ENCODE data around the gene EFL1.
"Not testable (repeated sequence)": the region's sequence is repeated elsewhere in the genome, so short reads cannot be mapped to it uniquely, and the experiment has no call there.

Gene EFL1

DNA sequence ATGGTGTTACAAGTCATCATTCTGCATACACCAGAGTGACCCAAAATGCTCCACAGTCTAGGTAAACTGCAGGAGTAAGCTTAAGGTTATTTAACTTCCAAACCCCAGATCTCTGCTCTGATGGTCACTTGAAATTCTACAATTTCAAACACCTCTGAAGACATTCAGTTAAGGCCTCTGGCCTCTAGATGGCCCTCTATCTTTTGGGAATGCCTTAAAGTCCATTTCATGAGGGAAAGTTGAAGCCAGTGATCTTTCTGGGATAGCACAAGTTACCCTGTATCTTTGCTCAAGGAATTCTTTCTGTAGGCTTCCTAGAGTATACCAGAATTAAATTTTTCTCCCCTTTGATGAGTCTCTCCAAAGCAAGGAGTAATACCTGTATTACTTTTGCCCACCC, 18.7 kb upstream of the EFL1 start:
- not testable (repeated sequence) for DNase-seq (ENCODE audit: low read depth in 2 of 2)

DNA sequence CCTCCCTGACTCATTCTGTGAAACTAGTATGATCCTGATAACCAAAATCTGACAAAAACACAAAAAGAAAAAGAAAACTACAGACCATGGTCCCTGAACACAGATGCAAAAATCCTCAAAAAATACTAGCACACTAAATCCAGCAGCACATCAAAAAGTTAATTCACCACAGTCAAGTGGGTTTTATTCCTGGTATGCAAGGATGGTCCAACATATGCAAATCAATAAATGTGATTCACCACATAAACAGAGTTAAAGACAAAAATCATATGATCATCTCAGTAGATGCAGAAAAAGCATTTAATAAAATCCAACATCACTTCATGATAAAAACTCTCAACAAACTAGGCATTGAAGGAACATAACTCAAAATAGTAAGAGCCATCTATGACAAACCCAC, 12.9 kb upstream of the EFL1 start:
- DNase-seq (ENCODE audit: low read depth in 2 of 2), result no peak

DNA sequence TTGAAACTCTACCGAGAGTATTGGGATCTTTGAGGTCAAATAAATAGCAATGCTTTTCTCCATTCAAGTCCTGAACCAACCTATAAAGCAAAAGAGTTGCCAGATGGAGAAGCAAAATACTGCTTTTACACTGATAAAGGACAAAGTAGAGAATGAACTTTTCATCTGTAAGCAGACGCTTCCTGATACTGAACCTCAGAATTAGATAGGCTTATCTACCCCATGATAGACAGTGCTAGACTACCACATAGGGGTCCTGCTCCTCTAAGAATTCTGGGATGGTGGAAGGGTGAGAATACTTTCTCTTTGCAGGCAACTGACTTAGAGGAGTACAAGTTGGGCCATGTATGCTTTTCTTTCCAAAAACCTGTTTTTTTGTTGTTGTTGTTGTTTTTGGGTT, 9.6 kb upstream of the EFL1 start:
- DNase-seq (ENCODE audit: low read depth in 2 of 2), result no peak

DNA sequence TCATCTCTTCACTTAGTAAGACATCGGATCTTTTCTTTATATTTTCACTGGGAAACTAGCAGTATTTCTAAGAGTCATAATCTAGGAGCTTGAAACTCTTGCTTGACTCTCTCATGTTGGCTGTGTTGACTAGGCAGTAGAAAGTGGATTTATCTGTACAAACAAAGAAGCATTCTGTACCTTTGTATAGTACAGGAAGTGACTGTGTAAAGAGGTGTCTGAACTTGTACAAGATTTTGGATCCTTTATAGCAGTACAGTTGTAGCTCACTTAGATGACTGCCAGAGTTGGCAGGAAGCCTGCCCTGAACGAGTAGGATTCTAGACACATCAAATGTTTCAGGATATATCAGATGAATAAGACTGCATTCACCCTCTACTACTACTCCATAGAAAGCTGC, 5.9 kb upstream of the EFL1 start:
- DNase-seq (ENCODE audit: low read depth in 2 of 2), result not testable (repeated sequence)

DNA sequence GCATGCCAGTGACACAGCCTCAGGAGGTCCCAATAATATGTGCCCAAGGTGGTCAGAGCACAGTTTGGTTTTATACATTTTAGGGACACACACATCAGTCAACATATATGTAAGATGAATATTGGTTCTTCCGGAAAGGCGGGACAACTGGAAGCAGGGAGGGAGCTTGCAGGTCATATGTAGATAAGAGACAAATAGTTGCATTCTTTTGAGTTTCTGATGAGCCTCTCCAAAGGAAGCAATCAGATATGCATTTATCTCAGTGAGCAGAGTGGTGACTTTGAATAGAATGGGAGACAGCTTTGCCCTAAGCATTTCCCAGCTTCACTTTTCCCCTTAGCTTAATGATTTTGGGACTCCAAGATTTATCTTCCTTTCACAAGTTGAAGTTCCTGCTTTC, 4.6 kb upstream of the EFL1 start:
- DNase-seq (ENCODE audit: low read depth in 2 of 2), result not testable (repeated sequence)

DNA sequence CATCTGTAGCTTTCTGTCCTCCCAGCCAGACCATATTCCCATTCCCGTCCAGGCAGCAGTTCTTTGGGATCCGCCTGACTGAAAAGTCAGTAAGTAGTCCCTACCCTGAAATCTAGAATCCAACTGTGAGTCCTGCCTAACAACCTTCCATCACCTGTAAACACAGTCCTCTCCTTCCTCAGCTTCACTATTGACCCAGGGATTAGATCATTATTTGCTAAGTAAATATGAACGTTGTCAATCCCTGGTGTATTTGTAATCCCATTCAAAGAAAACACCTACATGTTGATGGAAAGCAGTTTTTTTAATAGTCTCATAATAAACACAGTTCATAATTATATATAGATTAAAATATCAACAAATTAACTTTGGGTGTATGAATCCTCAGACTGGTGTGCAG, 816 bp upstream of the EFL1 start:
- no peak for DNase-seq (ENCODE audit: low read depth in 2 of 2)

DNA sequence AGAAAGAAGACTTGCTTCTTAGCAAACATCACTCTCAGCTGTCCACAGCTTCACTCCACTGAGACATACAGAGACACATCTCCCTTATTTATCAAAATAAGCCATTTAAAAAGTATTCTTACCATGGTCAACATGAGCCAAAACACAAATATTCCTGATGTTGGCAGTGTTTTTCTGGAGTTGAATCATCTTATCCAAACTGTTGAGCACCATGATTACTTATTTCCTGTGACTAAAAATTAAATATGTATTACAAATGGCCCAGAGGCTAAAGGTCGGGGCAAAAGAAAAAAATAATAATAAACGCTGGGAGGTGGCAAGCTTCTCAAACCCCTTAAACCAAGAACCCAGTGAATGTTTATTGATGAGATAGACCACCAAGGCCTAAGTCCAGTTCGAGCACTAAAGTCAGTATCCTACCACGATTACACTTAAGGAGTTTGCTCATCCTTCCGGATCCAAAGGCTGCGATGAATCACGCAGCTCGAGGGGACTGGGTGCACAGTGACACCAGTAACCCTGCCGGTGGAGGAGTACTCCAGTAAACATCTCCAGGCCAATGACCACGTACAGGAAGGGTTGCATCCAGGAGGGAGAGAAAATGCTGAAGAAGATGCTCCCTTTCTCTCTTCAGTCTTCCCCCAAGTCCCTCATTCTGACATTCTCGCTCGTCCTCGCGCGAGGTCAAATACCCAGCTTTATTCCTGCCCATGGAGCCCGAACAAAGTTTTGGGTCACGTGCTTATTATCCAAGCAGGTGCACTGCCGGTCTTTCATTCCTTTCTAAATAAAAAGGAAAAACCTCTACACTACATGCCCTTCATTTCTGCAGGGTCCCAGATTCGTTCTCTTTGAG, 740 bp downstream of the EFL1 start:
- DNase-seq (ENCODE audit: low read depth in 2 of 2), result not testable (repeated sequence)

DNA sequence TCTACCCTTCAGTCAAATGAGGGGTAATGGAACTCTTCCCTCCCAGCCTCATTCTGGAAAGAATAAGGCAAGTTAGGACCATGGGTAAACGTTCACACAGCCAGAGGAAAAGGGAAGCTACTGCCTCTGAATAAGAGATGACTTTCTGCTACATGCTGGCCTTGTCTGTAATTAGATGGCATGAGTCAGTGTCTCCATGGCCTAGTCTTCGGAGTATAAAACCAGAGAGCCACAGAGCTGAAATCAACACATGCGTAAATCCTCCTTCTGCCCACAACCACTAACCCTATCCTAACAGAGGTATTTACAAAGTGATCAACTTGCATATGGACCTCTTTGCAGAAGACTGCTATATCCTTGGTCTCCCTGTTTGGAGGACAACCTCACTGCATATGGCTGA, 14.3 kb downstream of the EFL1 start:
- DNase-seq (ENCODE audit: low read depth in 2 of 2), result not testable (repeated sequence)

DNA sequence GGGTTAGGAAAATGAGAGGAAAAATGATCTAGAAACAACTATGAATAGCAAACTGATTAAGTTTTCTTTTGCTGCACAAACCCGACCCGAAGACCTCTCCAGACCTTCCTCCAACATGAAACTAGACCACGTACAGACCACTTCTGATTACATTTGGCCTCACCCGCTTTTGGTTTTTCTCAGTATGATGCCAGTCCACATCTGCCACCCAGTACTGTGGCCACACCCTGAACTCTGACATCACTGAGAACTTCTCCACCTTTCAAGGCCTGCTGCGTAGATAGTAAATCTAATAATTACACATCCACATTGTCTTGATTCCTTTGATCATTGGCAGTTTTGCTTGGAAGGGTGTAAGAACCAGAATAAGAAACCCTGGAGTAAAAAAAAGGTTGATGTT, 16.6 kb downstream of the EFL1 start:
- DNase-seq (ENCODE audit: low read depth in 2 of 2), result not testable (repeated sequence)

DNA sequence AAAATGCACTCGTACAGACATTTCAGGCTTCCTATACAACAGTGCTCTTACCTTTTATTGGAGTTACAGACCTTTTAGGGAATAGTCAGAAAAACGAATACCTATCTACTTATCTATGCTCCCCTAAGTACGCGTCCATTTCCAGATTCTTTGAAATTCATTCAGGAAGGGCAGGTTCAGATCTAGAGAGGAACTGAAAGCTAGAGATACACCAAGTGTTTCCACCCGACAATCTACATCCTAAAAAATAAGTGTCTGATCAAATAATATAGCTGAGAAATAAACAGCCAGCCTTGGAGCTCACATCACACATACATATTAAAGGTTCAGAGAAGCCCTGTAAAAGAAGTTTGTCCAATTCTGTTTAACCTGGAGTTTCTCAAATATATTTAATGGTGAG, 18.9 kb downstream of the EFL1 start:
- DNase-seq (ENCODE audit: low read depth in 2 of 2), result not testable (repeated sequence)

DNA sequence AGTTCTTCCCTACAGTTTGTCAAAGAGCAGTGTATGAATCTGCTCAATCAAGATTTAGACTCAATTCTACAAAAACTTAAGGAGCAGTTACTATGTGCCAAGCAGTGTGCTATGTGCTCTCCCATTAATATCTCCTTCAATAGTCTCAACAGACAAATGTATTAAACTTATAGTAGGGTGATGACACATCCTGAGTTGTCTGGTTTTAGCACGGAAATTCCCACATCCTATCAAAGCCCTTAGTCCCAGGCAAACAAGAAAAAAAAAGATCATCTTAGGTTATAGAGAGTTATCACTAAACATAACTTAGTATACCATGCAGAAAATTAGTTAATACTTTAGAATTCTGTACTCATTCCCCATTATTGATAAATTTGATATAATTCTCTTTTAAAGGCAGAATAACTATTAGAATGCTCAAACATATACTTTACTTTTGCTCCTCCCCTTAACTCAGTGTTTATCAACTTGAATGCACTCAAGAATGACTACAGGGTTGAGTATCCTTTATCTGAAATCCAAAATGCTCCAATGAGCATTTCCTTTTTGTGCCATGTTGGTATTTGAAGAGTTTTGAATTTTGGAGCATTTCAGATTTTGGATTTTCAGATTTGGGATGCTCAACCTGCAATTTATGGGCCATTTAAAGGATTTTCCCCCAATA, 20.6 kb downstream of the EFL1 start:
- not testable (repeated sequence) for DNase-seq (ENCODE audit: low read depth in 2 of 2)

DNA sequence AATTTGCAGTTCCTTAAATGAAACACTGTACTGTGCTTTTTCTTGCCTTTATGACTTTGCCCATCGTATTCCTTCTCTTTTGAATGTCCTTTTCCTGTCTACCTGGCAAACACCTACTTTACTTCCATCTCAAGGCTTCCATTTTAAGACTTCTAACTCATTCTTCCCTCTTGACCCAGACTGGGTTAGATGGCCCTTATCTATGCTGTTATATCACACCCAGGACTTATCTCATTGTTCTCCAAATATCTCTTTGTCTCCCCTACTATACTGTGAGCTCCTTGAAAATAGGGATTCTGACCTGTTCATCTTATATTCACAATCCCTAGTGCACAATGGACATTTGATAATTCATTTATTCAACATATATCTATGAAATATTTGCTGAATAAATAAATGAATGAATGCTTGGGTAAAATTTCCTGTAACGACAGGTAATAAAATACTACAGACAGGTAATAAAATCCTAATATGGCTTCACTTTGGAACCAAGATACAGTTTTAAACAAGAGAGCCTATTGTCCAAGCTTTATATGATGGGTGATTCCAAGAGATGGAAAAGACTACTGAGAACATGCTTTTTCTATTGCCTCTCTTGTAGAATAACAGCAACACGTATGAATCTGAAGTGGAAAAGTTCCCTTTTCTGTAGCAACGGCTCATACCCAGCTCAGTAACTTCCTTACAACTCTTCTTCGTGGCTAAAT, 22.7 kb downstream of the EFL1 start:
- DNase-seq (ENCODE audit: low read depth in 2 of 2), result no peak

DNA sequence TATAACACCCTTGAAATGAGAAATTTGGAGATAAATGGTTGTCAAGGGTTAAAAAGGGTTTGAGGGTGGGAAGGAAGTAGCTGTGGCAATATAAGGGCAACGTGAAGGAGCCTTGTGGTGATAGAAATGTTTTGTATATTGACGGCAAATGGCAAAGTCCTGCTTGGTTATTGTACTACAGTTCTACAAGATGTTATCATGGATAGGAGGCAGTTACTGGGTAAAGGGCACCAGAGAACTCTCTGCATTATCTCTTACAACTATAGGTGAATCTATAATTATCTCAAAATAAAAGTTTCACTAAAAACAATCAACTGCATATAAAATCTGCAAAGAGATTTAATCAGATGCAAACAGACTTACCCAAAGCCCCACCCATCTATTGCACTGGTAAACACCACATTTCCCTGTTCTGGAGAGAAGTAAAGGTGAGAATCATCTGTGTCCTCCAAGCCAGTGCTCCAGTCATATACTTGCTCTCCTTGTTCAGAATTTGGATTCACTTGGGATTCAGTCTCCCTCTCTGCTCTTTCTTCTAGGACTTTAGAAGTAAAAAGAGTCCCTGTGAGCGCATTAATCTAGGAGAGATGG, 24.5 kb downstream of the EFL1 start:
- DNase-seq (ENCODE audit: low read depth in 2 of 2), result not testable (repeated sequence)

DNA sequence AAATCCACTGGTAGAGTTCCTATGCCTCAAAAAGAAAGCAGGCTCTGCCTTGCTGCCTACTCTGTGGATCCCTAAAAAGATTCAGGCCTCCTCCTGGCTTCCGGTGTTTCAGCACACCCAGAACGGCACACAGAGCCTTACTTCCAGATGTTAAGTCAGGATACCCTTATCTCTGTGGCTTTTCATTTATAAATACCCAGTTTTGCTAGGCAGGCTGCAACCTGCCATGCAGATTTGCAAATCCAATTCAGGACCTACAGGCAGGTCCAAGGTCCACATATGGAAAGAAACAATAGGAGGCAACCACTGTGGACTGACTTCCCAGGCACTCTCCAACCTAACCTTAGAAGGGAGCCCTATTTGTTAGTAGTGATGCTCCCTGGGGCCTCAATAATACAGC, 30.7 kb downstream of the EFL1 start:
- no peak for DNase-seq (ENCODE audit: low read depth in 2 of 2)

DNA sequence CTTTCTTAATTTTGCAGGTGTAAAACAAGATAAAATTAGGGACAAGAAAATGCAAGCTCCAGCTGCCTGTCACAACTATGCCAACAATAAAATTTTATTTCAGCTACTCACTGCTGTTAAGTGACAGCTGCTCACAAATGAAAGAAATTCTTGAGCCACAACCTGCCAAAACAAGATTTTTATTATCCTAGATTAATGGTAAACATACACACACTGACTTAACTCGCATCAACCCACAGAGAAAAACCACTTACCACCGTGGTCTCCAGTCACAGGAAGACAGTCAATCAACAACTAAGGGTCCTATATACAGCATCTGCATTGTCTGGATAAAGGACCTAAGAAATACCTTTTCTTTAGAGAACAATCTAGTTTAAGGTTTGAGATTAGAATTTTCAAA, 31.3 kb downstream of the EFL1 start:
- no peak for DNase-seq (ENCODE audit: low read depth in 2 of 2)

DNA sequence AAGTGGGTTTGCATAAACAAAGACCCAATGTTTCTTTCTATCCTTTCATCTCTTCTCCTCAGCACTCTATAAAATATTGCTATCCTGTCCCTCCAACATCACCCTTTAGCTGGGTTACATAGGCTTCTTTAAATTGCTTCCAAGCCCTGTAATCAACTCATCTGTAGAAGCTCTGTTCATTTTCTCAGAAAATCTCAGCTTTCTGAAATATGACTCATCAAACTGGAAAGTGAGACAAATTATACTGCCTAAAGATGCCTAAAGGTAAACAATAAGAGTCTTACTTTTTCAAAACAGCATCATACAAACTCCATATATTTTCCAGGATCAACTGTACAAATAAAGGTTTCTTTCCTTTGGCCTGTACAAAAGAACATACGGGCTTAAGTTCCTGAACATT, 33.8 kb downstream of the EFL1 start:
- no peak for DNase-seq (ENCODE audit: low read depth in 2 of 2)

DNA sequence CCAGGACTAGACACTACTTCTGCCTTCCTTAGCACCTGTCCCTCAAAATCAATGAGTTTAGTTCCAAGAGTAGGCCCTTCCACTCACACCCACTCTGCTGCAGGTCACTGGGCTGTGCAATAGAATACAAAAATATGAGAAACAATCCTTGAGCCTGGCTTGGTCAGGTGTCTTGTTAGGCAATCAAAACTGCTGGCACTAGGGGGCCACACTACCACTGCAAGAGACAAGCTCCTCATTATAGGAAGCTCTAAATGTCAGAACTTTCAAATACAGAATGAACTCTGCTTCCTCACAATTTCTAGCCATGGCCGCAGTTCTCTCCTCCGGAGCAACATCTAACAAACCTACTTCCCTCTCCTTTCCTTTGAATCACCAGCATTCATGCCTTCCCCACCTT, 41.0 kb downstream of the EFL1 start:
- peak in 1 of 2 donors; percentile 1 for DNase-seq (ENCODE audit: low read depth in 2 of 2)

DNA sequence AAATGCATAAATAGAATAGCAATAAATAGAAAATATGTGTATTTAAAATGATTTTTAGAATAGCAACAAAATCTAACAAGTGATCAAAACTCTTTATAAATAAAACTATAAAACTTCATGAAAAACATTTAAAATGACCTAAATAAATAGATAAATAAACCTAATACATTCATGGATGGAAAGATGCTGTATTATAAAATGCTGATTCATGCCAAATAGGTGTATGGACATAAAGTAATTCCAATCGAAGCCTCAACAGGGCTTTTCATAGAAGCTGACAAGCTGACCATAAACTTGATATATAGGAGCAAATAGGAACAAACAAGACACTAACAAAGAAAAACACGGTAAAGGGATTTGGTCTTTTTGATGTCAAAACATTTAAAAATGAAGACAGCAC, 46.4 kb downstream of the EFL1 start:
- DNase-seq (ENCODE audit: low read depth in 2 of 2), result not testable (repeated sequence)

DNA sequence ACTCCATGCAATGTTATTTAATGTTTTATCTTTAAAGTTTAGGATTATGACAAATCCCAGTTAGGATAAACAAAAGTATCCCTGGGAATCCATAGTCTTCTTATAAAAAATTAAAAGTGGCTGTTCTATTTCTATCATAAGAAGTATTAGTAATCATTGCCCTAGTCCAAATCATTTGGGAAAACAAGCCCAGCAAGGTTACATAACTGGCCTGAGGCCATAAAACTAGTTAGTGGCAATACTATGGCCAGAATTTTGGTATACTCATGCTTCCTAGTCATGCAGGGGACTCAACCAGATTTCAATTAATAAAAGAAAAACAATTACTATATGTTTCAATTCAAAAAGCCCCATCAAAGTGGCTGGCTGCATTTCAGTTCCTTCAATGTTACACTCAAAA, 50.3 kb downstream of the EFL1 start:
- DNase-seq (ENCODE audit: low read depth in 2 of 2), result not testable (repeated sequence)

DNA sequence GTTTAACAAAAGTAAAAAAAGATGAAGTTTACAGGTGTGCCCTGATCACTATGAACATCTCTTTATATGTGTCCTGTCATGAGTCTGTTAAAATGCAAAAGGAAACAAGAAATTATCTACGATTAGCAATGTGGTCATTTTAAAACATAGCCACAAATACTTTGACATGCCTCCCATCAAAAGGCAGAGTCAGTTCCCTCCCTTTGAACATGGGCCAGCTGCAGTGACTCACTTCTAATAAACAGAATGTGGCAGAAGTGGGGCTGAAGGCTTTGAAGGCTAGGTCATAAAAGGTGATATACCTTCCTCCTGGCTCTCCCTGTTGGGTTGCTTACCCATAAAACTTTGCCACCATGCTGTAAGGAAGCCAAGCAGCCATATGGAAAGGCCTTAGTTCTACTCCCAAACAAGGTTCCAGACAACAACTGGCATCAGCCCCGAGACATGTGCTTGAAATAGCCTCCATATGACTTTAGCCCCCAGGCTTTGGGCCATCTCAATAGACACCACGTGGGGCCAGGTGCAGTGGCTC, 52.4 kb downstream of the EFL1 start:
- not testable (repeated sequence) for DNase-seq (ENCODE audit: low read depth in 2 of 2)

DNA sequence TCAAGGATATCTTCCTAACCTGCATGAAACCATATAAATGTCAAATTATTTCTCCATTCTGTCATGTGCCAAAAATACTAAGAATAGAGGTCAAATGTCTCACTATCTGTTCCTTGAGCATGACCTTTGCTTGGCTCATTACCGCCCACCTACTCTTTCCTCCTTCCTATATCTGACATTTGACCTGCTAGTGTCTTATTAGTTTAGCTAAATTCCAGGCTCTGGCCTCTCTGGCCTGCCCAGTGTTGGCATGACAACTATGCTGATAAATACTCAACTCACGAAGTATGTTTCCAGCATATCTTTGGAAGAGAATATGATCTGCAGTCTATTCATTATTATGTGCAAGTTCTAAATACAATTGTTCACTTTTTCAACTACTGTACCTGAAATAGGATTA, 58.0 kb downstream of the EFL1 start:
- DNase-seq (ENCODE audit: low read depth in 2 of 2), result not testable (repeated sequence)
